AG09309 (cell line): ENCODE results near the gene SLC12A7.
"Not testable (repeated sequence)": the region's sequence is repeated elsewhere in the genome, so short reads cannot be mapped to it uniquely, and the experiment has no call there.

Experiments used
- DNase-seq: peaks from one replicate; pipeline ENCODE4 v3.0.0-alpha.2; 2010; ENCODE audit warnings: low read depth
- H3K4me3 ChIP-seq: 2 replicates; pipeline ENCODE4 v1.5.1; 2011; ENCODE audit warnings: mild to moderate bottlenecking, low read depth, low read length, moderate library complexity; ENCODE audit not compliant: control insufficient read depth
- CTCF ChIP-seq: IDR thresholded peaks from 2 replicates; pipeline ENCODE4 v1.5.1; 2011; ENCODE audit warnings: mild to moderate bottlenecking, low read depth, low read length, inconsistent platforms; ENCODE audit not compliant: insufficient read depth, control insufficient read depth; ENCODE audit errors: missing control alignments

The SLC12A7 gene

GRCh38 chr5:1063661-1064382 is 48.0 kb downstream of the SLC12A7 start:
- no peak for DNase-seq
- H3K4me3 ChIP-seq, result no peak overlapping the region
- no peak for TF ChIP-seq CTCF

GRCh38 chr5:1062761-1063568 is 48.9 kb downstream of the SLC12A7 start:
- no peak for TF ChIP-seq CTCF
- H3K4me3 ChIP-seq, result no peak overlapping the region
- DNase-seq, result no peak

GRCh38 chr5:1061916-1062315 is 49.9 kb downstream of the SLC12A7 start:
- DNase-seq, result no peak
- TF ChIP-seq CTCF, result no peak
- H3K4me3 ChIP-seq, result no peak overlapping the region

- DNase-seq, H3K4me3 ChIP-seq: not testable (repeated sequence)
Observed at GRCh38 chr5:1061292-1061691, 50.6 kb downstream of the SLC12A7 start.

DNA sequence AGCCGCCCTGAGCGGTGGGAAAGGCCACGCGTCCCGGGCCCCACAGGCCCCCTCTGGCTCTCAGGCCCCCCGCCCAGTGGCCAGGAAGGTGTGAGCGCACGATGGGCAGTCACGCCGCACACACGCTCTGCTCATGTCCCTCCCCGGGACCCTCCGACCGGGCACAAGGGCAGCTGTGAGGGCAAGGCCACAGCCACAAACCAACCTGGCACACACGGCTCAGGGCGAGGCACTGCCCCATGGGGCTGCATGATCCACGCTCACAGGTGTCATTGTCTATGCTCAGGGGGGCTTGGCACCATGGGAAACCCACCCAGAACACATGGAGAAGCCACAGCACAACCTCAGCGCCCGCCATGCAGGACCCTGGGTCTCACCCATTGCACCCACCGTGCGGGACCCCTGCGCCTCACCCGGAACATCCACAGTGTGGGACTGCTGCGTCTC is 51.3 kb downstream of the SLC12A7 start:
- no peak for TF ChIP-seq CTCF
- no peak overlapping the region for H3K4me3 ChIP-seq
- no peak for DNase-seq

DNA sequence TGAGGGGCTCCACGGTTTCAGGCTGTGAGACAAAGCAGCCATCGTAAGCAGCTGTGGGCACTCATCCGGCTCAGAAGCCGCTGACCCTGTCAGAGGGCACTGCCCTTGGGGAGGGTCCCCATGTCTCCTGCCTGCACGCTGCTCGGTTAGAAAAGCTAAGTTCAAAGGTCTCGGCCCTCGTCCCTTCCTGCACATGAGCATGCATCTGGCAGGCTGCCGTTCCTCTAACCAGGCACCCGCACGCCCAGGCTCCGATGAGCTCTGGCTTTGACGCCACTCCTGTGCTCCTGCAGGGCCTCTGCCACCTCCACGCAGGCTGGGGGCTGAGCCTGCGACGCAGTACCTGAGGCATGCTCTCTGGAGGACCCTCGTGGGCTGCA is 52.0 kb downstream of the SLC12A7 start:
- TF ChIP-seq CTCF, result no peak
- no peak for DNase-seq
- H3K4me3 ChIP-seq, result no peak overlapping the region
